Measurements from ENCODE around the gene CNIH2. TPM values are rescaled to one million over a fixed set of nuclear protein-coding genes. Genes with fewer than 3 reads are reported as not detected.

The CNIH2 gene
- total RNA-seq, 2 experiments from 2014 or later = 0.96 to 2.0 TPM

- peak; percentile 49 for DNase-seq
- intact Hi-C loops (cut with micrococcal nuclease) = no loop called here
- H3K9me3 Mint-ChIP-seq = no peaks in the 10 kb centered on the region
- TF ChIP-seq, protein P1, sequence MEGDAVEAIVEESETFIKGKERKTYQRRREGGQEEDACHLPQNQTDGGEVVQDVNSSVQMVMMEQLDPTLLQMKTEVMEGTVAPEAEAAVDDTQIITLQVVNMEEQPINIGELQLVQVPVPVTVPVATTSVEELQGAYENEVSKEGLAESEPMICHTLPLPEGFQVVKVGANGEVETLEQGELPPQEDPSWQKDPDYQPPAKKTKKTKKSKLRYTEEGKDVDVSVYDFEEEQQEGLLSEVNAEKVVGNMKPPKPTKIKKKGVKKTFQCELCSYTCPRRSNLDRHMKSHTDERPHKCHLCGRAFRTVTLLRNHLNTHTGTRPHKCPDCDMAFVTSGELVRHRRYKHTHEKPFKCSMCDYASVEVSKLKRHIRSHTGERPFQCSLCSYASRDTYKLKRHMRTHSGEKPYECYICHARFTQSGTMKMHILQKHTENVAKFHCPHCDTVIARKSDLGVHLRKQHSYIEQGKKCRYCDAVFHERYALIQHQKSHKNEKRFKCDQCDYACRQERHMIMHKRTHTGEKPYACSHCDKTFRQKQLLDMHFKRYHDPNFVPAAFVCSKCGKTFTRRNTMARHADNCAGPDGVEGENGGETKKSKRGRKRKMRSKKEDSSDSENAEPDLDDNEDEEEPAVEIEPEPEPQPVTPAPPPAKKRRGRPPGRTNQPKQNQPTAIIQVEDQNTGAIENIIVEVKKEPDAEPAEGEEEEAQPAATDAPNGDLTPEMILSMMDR (IDR thresholded peaks at IDR 0.05) = no peak
- peak overlapping the region; percentile 61 for H3K4me3 Mint-ChIP-seq
- peaks cover 20% of the 10 kb centered on the region for H3K36me3 Mint-ChIP-seq (ENCODE audit: low read depth)
- H3K4me1 Mint-ChIP-seq (ENCODE audit: low read depth) = peaks cover 22% of the 10 kb centered on the region
- H3K27me3 Mint-ChIP-seq = peaks cover 1% of the 10 kb centered on the region
- CTCF ChIA-PET = interaction anchor here (0.5 to 1.5 kb wide), 2 partner anchors 34 to 1590 kb away, joined by 3 read pairs; no protein-coding TSS in a partner anchor
- H3K27ac Mint-ChIP-seq = no peak overlapping the region
- POLR2A ChIA-PET = interaction anchor here (0.6 to 7.8 kb wide), 2 partner anchors 8 to 55 kb away, joined by 3 to 76 read pairs; partner anchors contain the start of gene RAB1B
- ATAC-seq = no peak
Observed at GRCh38 chr11:66278363-66279091, 552 bp downstream of the CNIH2 start.

GRCh38 chr11:66279092-66279734 is 1.2 kb downstream of the CNIH2 start:
- Mint-ChIP-seq H3K4me3 (peak overlapping the region; percentile 61), H3K4me1 (ENCODE audit: low read depth) (peaks cover 22% of the 10 kb centered on the region), H3K36me3 (ENCODE audit: low read depth) (peaks cover 16% of the 10 kb centered on the region), H3K27ac (no peak overlapping the region), H3K9me3 (no peaks in the 10 kb centered on the region), H3K27me3 (peaks cover 1% of the 10 kb centered on the region)
- intact Hi-C loops (cut with micrococcal nuclease) = no loop called here
- ATAC-seq (no peak), DNase-seq (no peak)
- CTCF ChIA-PET = interaction anchor here (1.5 kb wide), 1 partner anchor 33 kb away, joined by 3 read pairs; no protein-coding TSS in a partner anchor
- POLR2A ChIA-PET = interaction anchor here (0.6 to 7.8 kb wide), 3 partner anchors 9 to 791 kb away, joined by 3 to 76 read pairs (median 3); partner anchors contain the start of gene RAB1B
- TF ChIP-seq, protein P1 (IDR thresholded peaks at IDR 0.05) = no peak

DNA sequence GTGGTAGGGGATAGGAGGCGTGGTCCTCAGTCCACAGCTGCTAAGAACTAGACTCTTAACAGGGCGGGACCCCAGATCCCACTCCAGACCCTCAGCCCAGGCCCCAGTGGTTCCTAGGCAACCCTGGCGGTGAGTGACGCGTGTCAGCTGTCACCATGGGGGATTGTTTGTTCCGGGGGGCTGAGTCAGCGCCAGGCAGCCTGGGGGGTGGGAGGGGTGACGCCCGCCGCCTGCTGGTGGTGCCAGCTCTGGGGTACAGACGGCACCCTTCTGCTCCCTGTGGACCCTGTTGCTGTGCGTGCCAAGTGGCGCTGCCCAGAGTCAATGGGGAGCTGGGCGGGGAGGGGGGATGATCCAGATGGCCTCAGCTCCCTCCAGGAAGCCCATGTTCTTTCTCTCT is 2.5 kb downstream of the CNIH2 start:
- intact Hi-C loops (cut with micrococcal nuclease) = loop anchor here (5.0 kb wide), 1 partner anchor 58 kb away; no protein-coding TSS in a partner anchor
- no peak overlapping the region for H3K4me3 Mint-ChIP-seq
- TF ChIP-seq, protein P1 (IDR thresholded peaks at IDR 0.05) = no peak
- no peak for ATAC-seq
- CTCF ChIA-PET = interaction anchor here (1.0 to 3.8 kb wide), 4 partner anchors 9 to 32 kb away, joined by 3 to 37 read pairs (median 4); partner anchors contain the start of genes RAB1B and YIF1A
- POLR2A ChIA-PET = interaction anchor here (0.8 to 7.8 kb wide), 5 partner anchors 10 to 44 kb away, joined by 3 to 76 read pairs (median 4); partner anchors contain the start of gene RAB1B
- peaks cover 22% of the 10 kb centered on the region for H3K4me1 Mint-ChIP-seq (ENCODE audit: low read depth)
- no peak overlapping the region for H3K27ac Mint-ChIP-seq
- peaks cover 8% of the 10 kb centered on the region for H3K36me3 Mint-ChIP-seq (ENCODE audit: low read depth)
- H3K27me3 Mint-ChIP-seq = peaks cover 1% of the 10 kb centered on the region
- no peak for DNase-seq
- H3K9me3 Mint-ChIP-seq = no peaks in the 10 kb centered on the region

GRCh38 chr11:66281001-66281400 is 3.0 kb downstream of the CNIH2 start:
- ATAC-seq = no peak
- H3K4me3 Mint-ChIP-seq = no peak overlapping the region
- ChIA-PET POLR2A (interaction anchor here (0.8 to 7.8 kb wide), 5 partner anchors 11 to 43 kb away, joined by 3 to 76 read pairs (median 4); partner anchors contain the start of gene RAB1B), CTCF (interaction anchor here (1.0 to 3.8 kb wide), 6 partner anchors 8 to 501 kb away, joined by 3 to 37 read pairs (median 5); partner anchors contain the start of genes RAB1B and YIF1A)
- intact Hi-C loops (cut with micrococcal nuclease) = loop anchor here (5.0 kb wide), 1 partner anchor 59 kb away; no protein-coding TSS in a partner anchor
- peaks cover 7% of the 10 kb centered on the region for H3K36me3 Mint-ChIP-seq (ENCODE audit: low read depth)
- peaks cover 1% of the 10 kb centered on the region for H3K27me3 Mint-ChIP-seq
- TF ChIP-seq, protein P1 (IDR thresholded peaks at IDR 0.05) = no peak
- no peak overlapping the region for H3K27ac Mint-ChIP-seq
- peaks cover 22% of the 10 kb centered on the region for H3K4me1 Mint-ChIP-seq (ENCODE audit: low read depth)
- DNase-seq = no peak
- H3K9me3 Mint-ChIP-seq = no peaks in the 10 kb centered on the region

Measured in activated CD8-positive, alpha-beta T cell treated with anti-CD3 and anti-CD28 coated beads for 36 hours (primary cell).